Stimulated activated CD4-positive, alpha-beta T cell treated with anti-CD3 and anti-CD28 coated beads, Interleukin-2, amount 100 ng/mL, for 48 hours (primary cell): ENCODE measurements around the gene LRRC17.
"Not testable (repeated sequence)": the region's sequence is repeated elsewhere in the genome, so short reads cannot be mapped to it uniquely, and the experiment has no call there.

Source experiments
- DNase-seq, 2 donors: peaks; one replicate each; pipeline ENCODE4 v3.0.0-alpha.2; 2020

The LRRC17 gene

GRCh38 chr7:102943423-102944169, 30.8 kb downstream of the LRRC17 start:
- DNase-seq: no peak

- no peak for DNase-seq
Measured at GRCh38 chr7:102944241-102944640, 31.4 kb downstream of the LRRC17 start.

- no peak for DNase-seq
Measured at GRCh38 chr7:102951839-102952238, 39.0 kb downstream of the LRRC17 start.

- no peak for DNase-seq
Measured at GRCh38 chr7:102953406-102953805, 40.6 kb downstream of the LRRC17 start.

- not testable (repeated sequence) for DNase-seq
Measured at GRCh38 chr7:102954359-102954758, 41.6 kb downstream of the LRRC17 start.

GRCh38 chr7:102958004-102958403, 45.2 kb downstream of the LRRC17 start:
- not testable (repeated sequence) for DNase-seq

- not testable (repeated sequence) for DNase-seq
Measured at GRCh38 chr7:102961993-102962392, 49.2 kb downstream of the LRRC17 start.

GRCh38 chr7:102966465-102966864, 53.7 kb downstream of the LRRC17 start:
- DNase-seq: no peak

- DNase-seq: no peak
Measured at GRCh38 chr7:102967798-102968197, 55.0 kb downstream of the LRRC17 start.

GRCh38 chr7:102973096-102973802, 60.4 kb downstream of the LRRC17 start:
- DNase-seq: no peak

- no peak for DNase-seq
Measured at GRCh38 chr7:102974366-102975236, 61.8 kb downstream of the LRRC17 start.

GRCh38 chr7:102975854-102976253, 63.1 kb downstream of the LRRC17 start:
- DNase-seq: no peak

- no peak for DNase-seq
Measured at GRCh38 chr7:102976493-102976892, 63.7 kb downstream of the LRRC17 start.

GRCh38 chr7:102977586-102977985, 64.8 kb downstream of the LRRC17 start:
- DNase-seq: not testable (repeated sequence)

- no peak for DNase-seq
Measured at GRCh38 chr7:102978284-102978683, 65.5 kb downstream of the LRRC17 start.

GRCh38 chr7:102979670-102980069, 66.9 kb downstream of the LRRC17 start:
- no peak for DNase-seq

GRCh38 chr7:102981451-102981850, 68.7 kb downstream of the LRRC17 start:
- DNase-seq: no peak

GRCh38 chr7:102982235-102982634, 69.4 kb downstream of the LRRC17 start:
- no peak for DNase-seq

GRCh38 chr7:102983602-102984001, 70.8 kb downstream of the LRRC17 start:
- no peak for DNase-seq

- no peak for DNase-seq
Measured at GRCh38 chr7:102985176-102985783, 72.5 kb downstream of the LRRC17 start.

- DNase-seq: no peak
Measured at GRCh38 chr7:102988088-102988487, 75.3 kb downstream of the LRRC17 start.

GRCh38 chr7:102988631-102989560, 76.1 kb downstream of the LRRC17 start:
- DNase-seq: no peak
